NCI-H2227 (cell line): ENCODE data around the gene SCNN1A.
A peak's percentile ranks its signal among the peaks of the same experiment; 100 is the strongest.

ENCODE experiments used
- DNase-seq: peaks from one replicate; lab custom pipeline; 2025; ENCODE audit not compliant: unreplicated experiment; lab: John Stamatoyannopoulos, UW

SCNN1A gene

DNA sequence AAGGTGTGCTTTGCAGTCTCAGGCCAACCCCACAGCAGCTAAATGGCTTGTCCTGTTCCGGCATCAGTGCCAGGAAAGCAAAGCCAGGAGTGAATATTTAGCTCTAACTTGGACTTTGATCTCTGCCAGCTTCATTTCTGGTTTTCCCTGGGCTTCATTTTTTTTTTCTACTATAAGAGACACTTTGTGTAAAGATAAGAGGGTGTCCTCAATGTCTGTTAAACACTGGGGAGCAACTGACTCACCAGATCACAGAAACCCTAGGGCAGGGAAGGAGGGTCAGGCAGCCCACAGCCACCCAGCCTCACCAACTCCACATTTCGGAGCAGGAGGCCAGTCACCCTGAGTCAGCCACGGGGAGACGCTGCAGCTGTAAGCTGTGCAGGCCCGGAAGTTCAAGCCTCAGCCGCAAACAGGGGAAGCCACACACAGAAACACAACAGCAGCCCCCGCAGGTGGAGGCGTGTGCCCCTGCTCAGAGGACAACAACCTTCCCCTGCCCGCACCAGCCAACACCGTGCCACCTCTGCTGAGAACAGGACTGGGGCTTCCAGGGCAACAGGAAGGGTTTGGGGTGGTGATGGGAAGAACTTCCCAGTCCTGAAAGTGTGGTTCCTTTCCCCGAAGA lies 39.8 kb downstream of the SCNN1A start:
- DNase-seq, result peak; percentile 19

DNA sequence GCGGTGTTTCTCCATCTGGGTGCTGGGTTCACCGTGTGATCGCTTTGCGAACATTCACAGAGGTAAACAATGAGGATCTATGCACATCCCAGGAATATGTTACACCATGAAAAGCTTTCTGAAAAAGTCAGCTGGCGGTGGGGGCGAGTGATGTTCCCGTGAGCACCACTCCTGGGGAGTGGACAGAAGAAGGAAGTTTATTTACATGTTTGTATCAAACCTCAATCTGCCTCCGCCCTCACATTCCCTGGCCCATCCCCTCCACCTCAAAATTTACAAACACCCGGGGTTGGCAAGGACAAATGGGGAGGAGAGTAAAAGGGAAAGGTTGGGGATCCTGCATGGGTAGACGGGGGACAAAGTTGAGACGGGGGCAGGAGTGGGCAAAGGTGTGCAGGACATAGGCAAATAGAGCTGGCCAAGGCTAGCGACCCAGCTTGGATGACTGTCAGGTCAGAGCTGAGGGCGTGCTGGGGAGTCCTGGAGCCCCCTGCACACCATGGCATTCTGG lies 40.4 kb downstream of the SCNN1A start:
- no peak for DNase-seq

DNA sequence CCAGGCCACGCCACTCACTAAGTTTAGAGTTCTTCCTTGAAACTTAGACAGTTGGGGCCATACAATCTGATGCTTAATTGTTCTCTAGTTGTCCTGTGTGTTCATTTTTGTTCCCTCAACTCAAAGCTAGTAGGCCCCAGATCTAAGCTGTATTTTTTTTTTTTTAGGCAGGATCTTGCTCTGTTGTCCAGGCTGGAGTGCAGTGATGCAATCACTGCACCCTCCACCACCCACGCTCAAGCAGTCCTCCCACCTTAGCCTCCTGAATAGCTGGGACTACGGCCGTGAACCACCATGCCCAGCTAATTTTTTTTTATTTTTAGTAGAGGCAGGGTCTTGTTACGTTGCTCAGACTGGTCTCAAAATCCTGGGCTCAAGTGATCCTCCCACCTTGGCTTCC lies 41.0 kb downstream of the SCNN1A start:
- no peak for DNase-seq

DNA sequence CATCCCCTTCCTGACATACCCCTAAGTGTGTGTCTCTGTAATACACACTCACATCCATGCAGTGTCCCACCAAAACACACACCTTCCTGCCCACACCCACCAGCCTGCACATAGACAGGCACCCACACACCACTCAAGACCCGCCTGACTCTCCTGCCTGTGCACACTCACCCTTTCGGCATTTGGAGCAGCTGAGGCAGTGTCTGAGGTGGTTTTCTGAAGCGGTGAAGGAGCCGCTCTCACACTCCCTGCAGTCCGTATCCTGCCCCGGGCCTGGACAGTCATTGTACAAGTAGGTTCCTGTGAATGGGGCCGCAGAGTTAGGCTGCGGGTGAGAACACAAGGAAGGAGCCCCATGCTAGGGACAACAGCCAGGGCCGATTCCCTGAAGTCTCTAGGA lies 41.8 kb downstream of the SCNN1A start:
- DNase-seq, result no peak

DNA sequence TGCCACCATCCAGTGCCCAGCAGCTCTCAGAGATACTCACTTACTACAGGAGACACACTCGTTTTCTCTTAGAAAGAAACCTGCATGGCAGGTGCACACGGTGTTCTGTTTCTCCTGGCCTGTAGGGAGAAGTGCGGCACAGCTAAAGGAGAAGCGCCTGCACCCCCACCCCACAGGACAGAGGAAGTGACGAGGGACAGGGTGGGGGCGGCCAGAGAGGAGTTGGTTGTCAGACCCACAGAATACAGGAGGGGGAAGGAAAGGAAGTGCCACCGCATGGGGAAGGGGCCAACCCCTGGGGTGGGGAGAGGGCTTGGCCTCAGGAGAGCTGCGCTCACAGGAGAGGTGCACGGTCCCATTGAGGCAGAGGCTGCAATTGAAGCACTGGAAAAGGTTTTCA lies 42.3 kb downstream of the SCNN1A start:
- DNase-seq, result no peak

DNA sequence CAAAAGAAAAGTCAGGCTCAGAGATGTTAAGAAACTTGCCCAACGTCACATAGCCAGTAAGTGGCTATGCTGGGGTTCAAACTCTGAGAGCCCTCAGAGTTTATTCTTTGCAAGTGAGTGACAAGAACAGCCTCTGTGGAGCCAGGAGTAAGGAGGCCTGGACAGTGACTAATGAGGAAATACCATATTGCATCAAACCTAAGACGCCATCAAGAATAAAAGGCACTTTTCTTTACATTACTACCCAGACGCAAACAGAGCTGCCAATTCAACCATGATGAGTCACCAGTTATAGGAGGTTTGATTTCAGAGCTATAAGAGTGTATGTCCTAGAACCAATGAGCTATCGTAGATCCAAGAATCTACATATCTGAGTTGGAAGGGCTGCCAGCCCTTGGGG lies 42.9 kb downstream of the SCNN1A start:
- DNase-seq, result no peak

DNA sequence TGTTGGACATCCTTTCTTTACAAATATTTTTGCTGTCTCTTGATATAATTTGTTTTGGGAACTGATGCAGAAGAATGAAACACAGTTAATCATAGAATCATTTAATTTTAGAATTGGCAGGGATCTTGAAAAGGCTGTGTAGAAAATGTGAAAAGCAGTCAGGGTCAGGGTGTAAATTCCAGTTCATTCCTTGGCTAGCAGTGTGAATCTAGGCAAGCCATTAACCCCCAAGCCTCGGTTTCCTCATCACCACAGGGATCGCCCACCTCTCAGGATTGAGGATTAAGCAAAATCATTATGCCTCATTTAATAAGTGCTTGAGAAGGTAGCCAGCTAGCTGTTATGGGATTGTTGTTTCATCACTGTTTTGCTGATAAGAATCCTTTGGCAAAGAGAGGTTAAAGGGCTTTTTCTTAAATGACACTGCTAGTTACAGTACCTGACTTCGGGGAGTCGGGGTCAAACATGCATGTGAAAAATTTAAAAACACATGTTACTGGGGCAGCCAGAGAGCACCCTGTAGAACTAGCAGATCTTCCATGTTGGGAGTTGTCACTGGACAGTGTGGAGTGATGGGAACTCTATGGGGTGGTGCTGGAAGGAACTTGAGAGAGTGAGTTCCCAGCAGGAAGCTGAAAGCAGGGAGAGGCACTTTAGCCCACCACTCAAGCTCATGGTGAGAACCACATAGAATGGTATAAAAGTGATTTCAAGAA lies 44.2 kb downstream of the SCNN1A start:
- DNase-seq, result no peak

DNA sequence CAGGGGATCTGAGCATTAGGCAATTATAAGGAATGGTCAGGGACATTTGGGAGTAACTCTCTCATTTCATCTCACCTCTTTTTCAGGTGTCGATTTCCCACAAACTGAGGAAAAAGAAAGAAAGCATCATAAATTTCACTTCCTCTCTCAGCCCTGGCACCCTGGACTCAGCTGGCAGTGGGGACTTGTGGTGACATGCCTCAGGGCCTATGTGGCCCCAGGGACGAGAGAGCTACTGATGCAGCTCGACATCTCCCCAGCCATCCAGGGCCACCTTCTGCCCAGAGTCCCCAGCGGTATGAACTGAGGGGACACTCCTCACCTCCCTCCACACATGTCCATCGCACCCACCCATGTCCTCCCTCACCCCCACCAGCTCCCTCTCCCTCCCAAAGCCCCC lies 45.2 kb downstream of the SCNN1A start:
- no peak for DNase-seq

DNA sequence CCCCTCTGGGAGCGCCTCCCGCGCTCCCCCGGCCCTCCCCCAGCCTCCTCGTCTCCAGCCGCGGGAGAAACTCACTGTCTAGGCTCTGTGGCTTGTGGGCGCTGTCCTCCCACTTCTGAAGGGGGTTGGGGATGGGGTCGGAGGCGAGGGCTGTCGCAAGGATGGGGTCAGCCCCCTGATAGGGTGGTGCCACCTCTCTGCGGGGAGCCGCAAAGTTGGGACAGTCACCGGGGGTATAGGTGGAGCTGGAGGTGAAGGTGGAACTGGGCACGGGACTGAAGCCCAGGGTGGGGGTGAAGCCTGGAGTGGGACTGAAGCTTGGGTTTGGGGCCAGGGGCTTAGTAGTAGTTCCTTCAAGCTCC lies 45.7 kb downstream of the SCNN1A start:
- no peak for DNase-seq

DNA sequence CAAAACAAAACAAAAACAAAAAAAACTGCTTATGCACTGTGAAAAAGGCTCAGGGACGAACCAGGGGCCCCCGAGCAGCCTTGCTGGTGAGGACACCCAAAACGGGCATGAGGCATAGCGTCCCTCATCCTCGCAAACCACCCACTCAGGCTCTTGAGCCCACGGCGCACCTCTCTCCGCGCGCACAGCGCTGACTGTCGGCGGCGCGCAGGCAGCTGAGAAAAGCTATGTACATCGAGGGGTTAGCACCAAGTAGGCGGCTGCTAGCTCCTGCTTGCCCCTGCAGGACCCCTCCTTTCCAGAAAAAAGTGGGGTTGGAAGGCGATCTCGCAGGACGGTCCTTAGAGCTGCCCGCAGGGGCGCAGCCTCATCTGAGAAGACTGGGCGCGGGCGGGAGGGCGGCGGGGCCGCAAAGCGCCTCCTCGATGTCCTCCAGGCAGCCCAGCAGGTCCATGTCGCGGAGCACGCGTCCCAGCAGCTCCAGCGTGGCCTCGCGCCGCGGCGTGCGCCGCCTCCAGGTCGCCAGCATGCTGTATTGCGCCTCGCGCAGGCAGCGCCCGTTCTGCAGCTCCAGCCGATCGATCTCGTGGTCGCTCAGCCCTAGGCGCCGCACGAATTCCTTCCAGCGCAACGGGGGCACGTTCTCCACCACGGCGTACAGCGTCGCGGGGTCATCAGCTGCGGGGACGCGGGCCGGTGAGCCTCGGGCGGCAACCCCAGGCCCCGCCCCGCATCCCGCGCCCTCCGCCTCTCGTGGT lies 46.2 kb downstream of the SCNN1A start:
- DNase-seq, result no peak

DNA sequence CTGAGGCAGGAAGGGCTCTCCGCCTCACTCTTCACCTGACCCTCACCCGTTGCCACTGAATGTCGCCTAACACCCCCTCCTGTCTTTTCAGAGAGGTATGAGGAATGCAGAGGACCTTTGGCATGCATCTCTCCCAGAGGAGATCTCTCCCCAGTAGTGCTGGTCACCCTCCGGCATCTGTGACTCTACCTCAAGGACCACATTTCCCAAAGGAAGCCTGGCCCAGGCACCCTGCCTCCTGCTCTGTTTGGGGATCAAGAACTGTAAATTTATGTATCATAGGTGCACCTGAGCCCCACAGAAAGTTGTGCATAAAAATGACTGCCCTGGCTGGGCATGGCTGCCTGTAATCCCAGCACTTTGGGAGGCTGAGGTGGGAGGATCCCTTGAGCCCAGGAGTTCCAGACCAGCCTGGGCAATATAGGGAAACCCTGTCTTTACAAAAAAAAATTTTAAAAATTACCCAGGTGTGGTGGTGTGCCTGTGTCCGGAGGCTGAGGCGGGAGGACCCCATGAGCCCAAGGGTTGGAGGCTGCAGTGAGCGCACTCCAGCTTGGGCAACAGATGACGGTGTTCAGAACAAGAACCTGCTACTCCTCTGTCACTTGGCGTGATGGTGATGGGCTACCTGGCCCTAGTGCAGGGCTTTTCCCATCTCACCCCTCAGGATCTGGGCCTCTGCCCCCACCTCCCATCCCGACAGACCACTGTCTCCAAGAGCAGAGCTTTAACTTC lies 47.2 kb downstream of the SCNN1A start:
- DNase-seq, result no peak

DNA sequence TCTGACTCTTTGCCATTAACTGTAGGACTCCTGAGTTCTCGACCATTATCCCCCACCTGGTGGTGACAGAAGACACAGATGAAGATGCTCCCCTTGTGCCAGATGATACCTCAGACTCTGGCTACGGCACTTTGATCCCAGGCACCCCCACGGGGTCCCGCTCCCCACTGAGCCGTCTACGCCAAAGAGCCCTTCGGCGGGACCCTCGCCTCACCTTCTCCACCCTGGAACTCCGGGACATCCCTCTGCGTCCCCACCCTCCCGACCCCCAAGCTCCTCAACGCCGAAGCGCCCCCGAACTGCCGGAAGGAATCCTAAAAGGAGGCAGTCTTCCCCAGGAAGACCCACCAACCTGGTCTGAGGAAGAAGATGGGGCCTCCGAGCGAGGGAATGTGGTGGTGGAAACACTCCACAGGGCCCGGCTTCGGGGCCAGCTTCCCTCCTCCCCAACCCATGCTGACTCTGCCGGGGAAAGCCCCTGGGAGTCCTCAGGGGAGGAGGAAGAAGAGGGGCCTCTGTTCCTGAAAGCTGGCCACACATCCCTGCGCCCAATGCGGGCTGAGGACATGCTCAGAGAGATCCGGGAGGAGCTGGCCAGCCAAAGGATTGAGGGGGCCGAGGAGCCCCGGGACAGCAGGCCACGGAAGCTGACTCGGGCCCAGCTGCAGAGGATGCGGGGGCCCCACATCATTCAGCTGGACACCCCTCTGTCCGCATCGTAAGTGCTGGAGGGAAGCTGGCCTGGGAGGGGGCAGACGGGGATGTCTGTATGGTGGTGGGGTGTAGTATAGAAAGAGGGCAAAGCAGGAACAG lies 47.9 kb downstream of the SCNN1A start:
- no peak for DNase-seq

DNA sequence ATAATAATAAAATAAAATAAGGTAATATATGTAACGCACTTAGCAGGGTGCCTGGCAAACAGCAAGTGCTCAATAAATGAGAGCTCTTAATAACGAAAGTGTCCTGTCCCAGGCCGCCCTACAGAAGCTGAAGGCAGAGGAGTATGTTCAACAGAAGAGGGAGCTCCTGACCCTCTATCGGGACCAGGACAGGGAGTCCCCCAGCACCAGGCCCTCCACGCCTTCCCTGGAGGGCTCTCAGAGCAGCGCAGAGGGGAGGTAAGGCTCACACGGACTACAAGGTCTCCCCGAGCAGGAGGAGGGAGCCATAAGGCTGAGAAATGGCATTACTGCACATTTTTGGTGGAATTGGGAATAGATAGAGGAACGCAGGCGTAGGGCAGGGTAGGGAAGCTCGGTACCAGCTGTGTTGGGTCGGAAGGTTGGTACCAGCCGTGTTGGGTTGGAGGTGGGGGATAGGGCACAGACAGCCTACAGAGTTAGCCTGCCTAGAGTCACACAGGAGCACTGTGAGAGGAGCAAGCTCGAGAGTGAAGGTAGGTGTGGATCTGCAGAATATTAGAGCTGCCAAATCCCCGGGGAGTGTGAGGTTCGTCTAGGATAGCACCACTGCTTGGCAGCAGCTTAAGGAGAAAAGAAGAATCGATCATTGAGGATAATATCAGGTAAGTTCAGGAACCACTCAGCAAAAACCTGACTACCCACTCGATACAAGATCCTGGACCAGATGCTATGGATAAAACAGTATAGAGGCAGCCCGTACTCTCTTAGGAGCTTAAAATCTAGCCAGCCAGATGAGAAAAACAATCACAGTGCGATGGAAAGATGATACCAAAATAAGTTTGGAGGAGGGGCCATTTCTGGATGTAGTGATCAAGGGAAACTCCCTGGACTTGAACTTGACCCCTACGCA lies 48.8 kb downstream of the SCNN1A start:
- DNase-seq, result no peak

DNA sequence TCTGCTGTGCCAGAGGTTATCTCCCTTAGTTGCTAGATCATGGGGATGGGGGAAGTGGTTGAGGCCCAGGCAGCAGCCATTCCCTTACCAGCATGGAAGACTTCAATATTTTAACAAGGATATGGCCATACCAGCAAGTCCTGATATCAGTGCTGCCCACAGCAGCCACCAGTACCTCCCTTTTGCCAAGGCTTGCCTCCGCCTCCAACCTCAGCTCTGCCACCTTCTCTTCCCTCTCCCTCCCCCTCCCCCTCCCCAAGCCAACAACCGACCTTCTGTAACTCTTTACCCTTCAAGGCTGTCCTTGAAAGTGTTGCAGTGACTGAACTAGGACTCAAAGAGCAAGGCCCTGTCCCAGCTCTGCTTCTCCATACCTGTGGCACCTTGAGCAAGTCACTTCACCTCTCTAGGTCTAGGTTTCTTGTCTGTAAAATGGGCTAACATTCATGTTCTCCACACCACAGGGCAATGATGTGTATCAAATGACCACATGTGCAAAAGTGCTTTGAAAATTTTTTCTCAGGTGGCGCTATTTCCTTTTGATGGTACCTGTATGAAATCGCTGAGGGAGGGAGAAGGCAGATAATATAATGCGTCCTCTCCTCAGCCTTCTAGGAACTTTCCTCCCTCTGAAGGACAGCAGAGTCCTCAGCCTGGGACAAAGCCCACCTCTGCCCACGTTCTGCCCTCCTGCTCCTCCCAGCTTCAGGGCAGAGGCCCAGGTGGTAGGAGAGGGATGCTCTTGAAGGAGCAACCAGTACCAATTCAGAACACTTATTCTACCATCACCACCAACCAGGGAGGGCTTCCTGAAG lies 50.2 kb downstream of the SCNN1A start:
- DNase-seq, result no peak

DNA sequence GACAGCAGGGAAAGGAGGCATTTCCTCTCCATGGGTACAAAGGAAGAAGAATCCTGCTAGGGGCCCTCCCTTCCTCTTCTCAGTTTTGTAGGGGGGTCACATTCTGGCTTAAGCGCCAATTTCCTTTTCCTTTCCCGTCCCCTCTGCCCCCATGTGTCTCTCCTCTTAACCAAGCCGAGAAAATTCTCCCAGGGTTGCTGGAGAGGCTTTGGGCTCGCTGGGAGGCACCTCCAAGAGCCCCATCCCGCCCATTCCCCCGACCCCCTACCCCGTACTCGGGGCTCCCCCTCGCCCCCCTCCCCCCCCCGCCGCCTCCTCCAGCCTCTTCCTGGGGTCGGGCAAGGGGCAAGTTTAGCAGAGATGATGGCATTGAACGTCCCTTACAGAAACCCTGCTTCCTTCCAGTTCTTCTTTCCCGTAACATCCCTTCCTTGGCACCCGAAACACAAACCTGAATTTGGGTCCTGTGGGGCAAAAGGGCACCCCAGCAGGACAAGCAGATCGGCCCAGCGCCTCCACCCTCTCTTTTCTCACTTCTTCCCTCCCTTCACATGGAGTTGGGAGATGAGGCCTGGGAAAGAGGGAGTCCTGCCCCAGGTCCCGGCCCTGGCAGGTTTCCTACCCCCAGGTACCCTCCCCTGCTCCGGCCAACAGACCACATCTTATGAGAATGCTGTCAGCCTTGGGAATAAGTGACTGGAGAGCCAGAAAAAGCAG lies 51.2 kb downstream of the SCNN1A start:
- DNase-seq, result no peak

DNA sequence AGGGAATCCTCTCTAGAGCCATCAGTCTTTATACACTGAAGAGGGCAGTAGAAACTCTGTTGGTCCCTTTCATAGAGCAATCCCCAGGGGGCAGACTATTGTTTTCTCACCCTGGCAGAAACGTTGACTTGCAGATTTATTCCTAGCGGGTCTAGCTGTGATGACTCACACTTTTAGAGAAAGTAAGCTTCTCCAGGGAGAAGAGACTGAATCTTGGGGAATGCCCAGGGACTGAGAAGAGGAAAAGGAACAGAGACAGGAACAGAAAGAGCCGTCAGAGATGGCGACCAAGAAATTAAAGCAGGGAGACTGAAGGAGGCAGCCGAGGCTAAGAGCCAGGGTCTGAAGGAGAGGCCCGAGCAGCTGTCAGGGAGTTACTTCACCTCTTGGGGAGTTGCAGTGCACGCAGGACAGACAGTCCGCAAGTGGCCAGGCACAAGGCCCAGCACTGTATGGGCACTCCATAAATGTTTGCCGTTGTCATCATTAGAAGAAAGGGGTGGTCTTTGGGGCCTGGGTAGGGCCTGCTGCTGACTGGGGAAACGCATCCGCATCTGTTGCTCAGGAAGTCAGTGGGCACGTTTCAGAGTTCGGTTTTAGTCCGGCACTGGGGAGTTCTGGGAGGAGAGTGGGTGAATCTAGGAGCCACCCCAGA lies 51.9 kb downstream of the SCNN1A start:
- DNase-seq, result peak; percentile 46

DNA sequence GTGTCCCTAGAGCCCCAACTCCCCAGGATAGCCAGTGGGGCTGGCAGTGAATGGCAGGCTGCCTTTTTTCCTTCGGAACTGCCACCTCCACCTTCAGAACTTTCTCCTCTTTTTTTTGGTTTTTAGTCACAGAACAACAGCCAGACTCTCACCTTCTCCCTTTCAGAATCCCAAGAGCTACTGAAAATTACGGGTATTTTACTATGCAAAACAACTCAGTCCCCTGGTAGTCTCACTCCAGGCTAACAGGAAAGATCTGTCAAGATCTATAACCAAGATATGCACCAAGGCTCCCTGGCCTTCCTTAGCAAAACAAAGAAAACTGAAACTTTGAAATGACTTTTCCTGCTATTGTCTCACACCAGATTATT lies 52.4 kb downstream of the SCNN1A start:
- no peak for DNase-seq

DNA sequence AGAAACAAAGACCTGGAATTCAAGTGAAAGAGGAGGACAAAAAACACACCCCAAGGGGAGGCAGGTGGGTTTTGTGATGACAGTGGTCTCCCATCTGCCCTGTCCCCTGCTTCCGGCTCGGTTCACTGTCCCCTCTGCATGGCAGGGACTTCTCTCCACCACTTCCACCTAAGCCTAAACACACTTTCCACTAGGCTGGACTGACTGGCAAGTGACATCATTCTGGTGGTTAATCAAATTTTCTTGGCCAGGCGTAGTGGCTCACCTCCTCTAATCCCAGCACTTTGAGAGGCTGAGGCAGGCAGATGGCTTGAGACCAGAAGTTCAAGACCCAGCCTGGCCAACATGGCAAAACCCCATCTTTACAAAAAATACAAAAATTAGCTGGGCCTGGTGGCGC lies 53.0 kb downstream of the SCNN1A start:
- DNase-seq, result no peak
